OCI-LY7 (cell line): ENCODE data around the gene RNF167. TPM values are rescaled to one million over a fixed set of nuclear protein-coding genes. Genes with fewer than 3 reads are reported as not detected.

Experiments used
- BruUV-seq: library from RNA; stranded (reverse); fragments of 400-500 nt; replicated peaks from 2 replicates; lab custom pipeline; 2021; lab: Mats Ljungman, UMichigan
- CTCF ChIA-PET: fragments of 300-600 bp; sonication (Branson Sonifier 250); formaldehyde crosslinking; loops from one replicate; lab custom pipeline; 2022; ENCODE audit warnings: antibody characterized with exemption; ENCODE audit not compliant: unreplicated experiment; lab: Charles Lee
- POLR2A ChIA-PET: fragments of 300-600 bp; sonication (Branson Sonifier 250); formaldehyde crosslinking; loops from one replicate; lab custom pipeline; 2022; ENCODE audit warnings: antibody characterized with exemption; lab: Charles Lee
- DNase-seq: peaks from one replicate; pipeline ENCODE4 v3.0.0-alpha.2; 2015; ENCODE audit warnings: low spot score
- H2AFZ ChIP-seq: fragments of 200-600 bp; sonication (generic), shearing (Covaris generic); 2 replicates; pipeline ENCODE4 v1.6.1; 2014; ENCODE audit warnings: mild to moderate bottlenecking, antibody characterized with exemption, low read length, moderate library complexity
- H3K27ac ChIP-seq: fragments of 200-600 bp; sonication (generic); 2 replicates; pipeline ENCODE4 v1.5.1; 2014; ENCODE audit warnings: mixed run types, low read depth, mild to moderate bottlenecking, moderate library complexity, low read length, inconsistent platforms; ENCODE audit not compliant: poor library complexity, severe bottlenecking
- H3K36me3 ChIP-seq: fragments of 200-600 bp; sonication (generic); 2 replicates; pipeline ENCODE4 v1.6.1; 2014; ENCODE audit warnings: mild to moderate bottlenecking, antibody characterized with exemption, low read length, moderate library complexity, mixed read lengths; ENCODE audit not compliant: insufficient read depth
- H3K4me1 ChIP-seq: fragments of 200-600 bp; sonication (generic); 2 replicates; pipeline ENCODE4 v1.5.1; 2014; ENCODE audit warnings: mild to moderate bottlenecking, low read length; ENCODE audit not compliant: insufficient read depth, poor library complexity, severe bottlenecking
- H3K4me2 ChIP-seq: fragments of 200-600 bp; sonication (generic); 2 replicates; pipeline ENCODE4 v1.6.1; 2014; ENCODE audit warnings: mild to moderate bottlenecking, low read length
- H3K4me3 ChIP-seq: fragments of 200-600 bp; sonication (generic); 2 replicates; pipeline ENCODE4 v1.5.1; 2014; ENCODE audit warnings: mild to moderate bottlenecking, low read depth, low read length; ENCODE audit not compliant: poor library complexity, severe bottlenecking
- H3K79me2 ChIP-seq: fragments of 200-600 bp; sonication (generic); 2 replicates; pipeline ENCODE4 v1.6.1; 2016; ENCODE audit warnings: low read depth, mild to moderate bottlenecking, low read length, moderate library complexity, mixed read lengths; ENCODE audit not compliant: insufficient read depth
- H3K9me2 ChIP-seq: fragments of 200-600 bp; sonication (generic); 2 replicates; pipeline ENCODE4 v1.6.1; 2016; ENCODE audit warnings: mild to moderate bottlenecking, low read length, mixed read lengths; ENCODE audit not compliant: insufficient read depth
- H3K9me3 ChIP-seq: fragments of 200-600 bp; sonication (generic); 2 replicates; pipeline ENCODE4 v1.6.1; 2014; ENCODE audit warnings: mild to moderate bottlenecking, mixed run types, low read length, mixed read lengths
- H4K20me1 ChIP-seq: fragments of 200-600 bp; sonication (generic); 2 replicates; pipeline ENCODE4 v1.6.1; 2014; ENCODE audit warnings: mild to moderate bottlenecking, antibody characterized with exemption, low read length, moderate library complexity, mixed read lengths; ENCODE audit not compliant: insufficient read depth
- CTCF ChIP-seq: fragments of 200-600 bp; sonication (generic); conservative IDR thresholded peaks from 2 replicates; pipeline ENCODE4 v1.5.1; 2014; ENCODE audit warnings: mild to moderate bottlenecking, antibody characterized with exemption, low read length, moderate library complexity, mixed read lengths
- EZH2phosphoT487 ChIP-seq: fragments of 200-600 bp; sonication (generic); IDR thresholded peaks from 2 replicates; pipeline ENCODE4 v1.6.1; 2018; ENCODE audit warnings: low read depth, borderline replicate concordance, mild to moderate bottlenecking, mixed run types, antibody characterized with exemption, low read length, moderate library complexity, mixed read lengths
- intact Hi-C: fragments of 100-400 bp; cut with micrococcal nuclease; formaldehyde crosslinking; loops from one replicate; pipeline ENCODE4 v1.10.0; 2022; ENCODE audit not compliant: unreplicated experiment
- total RNA-seq, 2 experiments: library from RNA; depleted of rRNA in 1 of 2; stranded (reverse); fragments of >200 nt in 1 of 2; shearing (Covaris generic) in 1 of 2; gene quantifications; 2 replicates each; pipeline ENCODE4 v1.2.3, GENCODE V29; 2014 to 2022

The RNF167 gene
- total RNA-seq, 2 experiments from 2014 or later, result 46.5 to 124 TPM

GRCh38 chr17:4951486-4951885 lies 11.4 kb downstream of the RNF167 start:
- no peak overlapping the region for H2AFZ ChIP-seq
- TF ChIP-seq EZH2phosphoT487 (no peak), CTCF (no peak)
- BruUV-seq, result no TSS peak
- intact Hi-C loops, result no loop called here
- no peak for DNase-seq
- H3K9me2 ChIP-seq, result no peaks in the 10 kb centered on the region
- H3K4me2 ChIP-seq, result peak overlapping the region; percentile 93
- peak overlapping the region; percentile 99 for H3K27ac ChIP-seq
- H3K4me3 ChIP-seq, result peak overlapping the region; percentile 100
- CTCF ChIA-PET, result interaction anchor here (1.2 kb wide), 1 partner anchor 16 kb away, joined by 3 read pairs; the partner anchor contains the start of gene SPAG7
- peaks cover 18% of the 10 kb centered on the region for H3K79me2 ChIP-seq
- no peaks in the 10 kb centered on the region for H3K9me3 ChIP-seq
- POLR2A ChIA-PET, result interaction anchor here (0.7 to 5.9 kb wide), 4 partner anchors 10 to 40 kb away, joined by 3 to 51 read pairs (median 12); partner anchors contain the start of genes RNF167, SLC25A11 and SPAG7
- H3K36me3 ChIP-seq, result peaks cover 17% of the 10 kb centered on the region
- H3K4me1 ChIP-seq, result peaks cover 24% of the 10 kb centered on the region
- peaks cover 6% of the 10 kb centered on the region for H4K20me1 ChIP-seq

GRCh38 chr17:4953451-4953961 lies 13.4 kb downstream of the RNF167 start:
- CTCF ChIA-PET, result no interaction called here
- Histone ChIP-seq H3K4me2 (no peak overlapping the region), H3K9me2 (no peaks in the 10 kb centered on the region)

More at GRCh38 chr17:4953451-4953961, 13.4 kb downstream of the RNF167 start:
- Histone ChIP-seq H3K79me2 (no peaks in the 10 kb centered on the region; the same call in 1 of the 2 replicates), H3K9me3 (no peaks in the 10 kb centered on the region), H3K27ac (no peak overlapping the region), H3K4me3 (no peak overlapping the region), H2AFZ (no peak overlapping the region), H3K4me1 (peaks cover 26% of the 10 kb centered on the region), H3K36me3 (peaks cover 4% of the 10 kb centered on the region; the same call in 1 of the 2 replicates), H4K20me1 (no peaks in the 10 kb centered on the region)
- POLR2A ChIA-PET, result interaction anchor here (0.6 to 5.9 kb wide), 4 partner anchors 14 to 527 kb away, joined by 3 to 51 read pairs (median 10); partner anchors contain the start of genes RNF167, SLC25A11 and SPAG7
- TF ChIP-seq EZH2phosphoT487 (no peak), CTCF (no peak)
- DNase-seq, result no peak
- BruUV-seq, result no TSS peak
- intact Hi-C loops, result no loop called here
